GM15510 (cell line): Measurements from ENCODE around the gene TSHZ1.

Source experiments
- POLR2A ChIP-seq: IDR thresholded peaks from 3 replicates; pipeline ENCODE4 v1.6.1; 2011; ENCODE audit warnings: borderline replicate concordance; ENCODE audit not compliant: insufficient read length; ENCODE audit errors: extremely low read depth

The TSHZ1 gene

GRCh38 chr18:75213611-75214331 lies 3.2 kb downstream of the TSHZ1 start:
- TF ChIP-seq POLR2A: no peak

DNA sequence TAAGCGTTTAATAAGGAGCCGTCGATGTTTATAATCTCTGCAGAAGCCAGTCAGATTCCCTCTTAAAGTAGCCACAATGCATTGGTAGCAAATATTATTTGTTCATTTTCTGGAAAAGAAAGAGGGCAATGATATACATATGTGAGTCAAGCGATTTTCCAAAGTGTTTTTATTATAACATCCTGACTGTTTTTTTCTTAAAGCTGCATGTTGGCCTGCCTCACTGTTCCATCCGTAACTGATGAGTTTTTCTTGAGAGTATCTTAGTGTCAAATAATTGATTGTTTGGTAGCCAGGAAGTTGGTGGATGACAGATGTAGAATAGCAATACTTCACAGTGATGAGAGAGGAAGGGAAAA lies 3.7 kb downstream of the TSHZ1 start:
- TF ChIP-seq POLR2A: no peak

DNA sequence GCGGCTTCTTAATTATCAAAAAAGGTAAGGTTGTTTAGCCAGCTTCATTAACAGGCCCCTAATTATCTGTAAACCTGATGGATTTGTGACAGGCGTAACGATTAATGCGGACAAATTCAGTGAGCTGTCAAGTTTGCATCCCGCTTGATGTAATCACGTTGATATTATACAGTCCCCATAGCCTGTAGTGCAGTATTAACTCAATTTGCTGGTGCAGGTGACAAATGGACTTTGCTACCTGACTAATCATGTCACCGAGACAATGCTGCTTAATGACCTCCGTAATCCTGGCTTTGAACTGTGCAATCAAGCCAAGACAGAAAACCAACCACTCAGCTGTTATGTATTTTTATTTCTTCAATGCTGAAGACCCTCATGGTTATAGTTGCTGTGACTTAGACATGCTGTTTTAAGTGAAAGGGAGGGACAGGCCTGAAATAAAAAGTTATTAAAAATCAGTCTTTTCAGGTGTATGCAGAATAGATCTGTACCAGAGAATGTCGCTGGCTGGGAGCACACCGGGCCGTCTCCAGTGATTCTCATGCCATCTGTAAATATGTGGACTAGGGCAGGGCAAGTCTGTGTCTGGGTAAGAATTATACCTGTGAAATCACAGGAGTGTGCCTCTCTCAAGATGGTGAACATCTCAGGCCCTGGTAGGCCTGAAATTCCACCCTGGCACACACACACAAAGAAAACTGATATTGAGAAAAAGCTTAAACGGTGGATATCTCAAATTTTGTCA lies 4.3 kb downstream of the TSHZ1 start:
- TF ChIP-seq POLR2A: no peak

GRCh38 chr18:75215663-75216062 lies 5.1 kb downstream of the TSHZ1 start:
- no peak for TF ChIP-seq POLR2A

GRCh38 chr18:75216212-75216910 lies 5.8 kb downstream of the TSHZ1 start:
- no peak for TF ChIP-seq POLR2A

GRCh38 chr18:75216911-75217689 lies 6.5 kb downstream of the TSHZ1 start:
- TF ChIP-seq POLR2A: no peak

- TF ChIP-seq POLR2A: no peak
Measured at GRCh38 chr18:75218065-75218923, 7.7 kb downstream of the TSHZ1 start.

DNA sequence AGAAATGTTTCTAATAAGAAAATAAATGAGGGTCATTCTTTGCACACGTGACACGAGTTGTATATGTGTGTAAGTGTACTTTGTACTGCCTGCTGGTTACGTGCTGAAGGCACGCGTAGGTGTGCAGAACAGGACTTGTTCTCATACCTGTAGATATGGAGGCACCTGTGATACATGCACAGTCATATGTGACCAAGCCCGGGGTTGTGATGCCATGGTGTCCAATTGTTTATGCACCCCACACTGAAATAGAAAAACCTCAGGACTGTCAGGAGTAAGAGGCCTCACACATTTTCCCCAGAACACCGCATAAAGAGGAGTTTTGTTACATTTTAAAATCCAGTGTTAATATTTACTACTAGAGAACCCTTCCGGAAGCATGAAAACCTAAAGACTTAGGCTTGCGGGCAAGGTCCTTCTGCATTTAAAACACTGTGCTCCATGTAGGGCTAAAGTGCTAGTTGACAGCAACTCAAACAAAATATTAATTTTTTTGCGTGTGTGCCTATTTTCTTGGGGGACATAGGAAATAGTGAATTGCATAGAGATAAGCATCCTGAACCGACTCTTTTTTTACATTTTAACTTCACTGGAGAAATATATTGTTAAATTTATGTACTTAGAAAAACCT lies 9.3 kb downstream of the TSHZ1 start:
- no peak for TF ChIP-seq POLR2A

DNA sequence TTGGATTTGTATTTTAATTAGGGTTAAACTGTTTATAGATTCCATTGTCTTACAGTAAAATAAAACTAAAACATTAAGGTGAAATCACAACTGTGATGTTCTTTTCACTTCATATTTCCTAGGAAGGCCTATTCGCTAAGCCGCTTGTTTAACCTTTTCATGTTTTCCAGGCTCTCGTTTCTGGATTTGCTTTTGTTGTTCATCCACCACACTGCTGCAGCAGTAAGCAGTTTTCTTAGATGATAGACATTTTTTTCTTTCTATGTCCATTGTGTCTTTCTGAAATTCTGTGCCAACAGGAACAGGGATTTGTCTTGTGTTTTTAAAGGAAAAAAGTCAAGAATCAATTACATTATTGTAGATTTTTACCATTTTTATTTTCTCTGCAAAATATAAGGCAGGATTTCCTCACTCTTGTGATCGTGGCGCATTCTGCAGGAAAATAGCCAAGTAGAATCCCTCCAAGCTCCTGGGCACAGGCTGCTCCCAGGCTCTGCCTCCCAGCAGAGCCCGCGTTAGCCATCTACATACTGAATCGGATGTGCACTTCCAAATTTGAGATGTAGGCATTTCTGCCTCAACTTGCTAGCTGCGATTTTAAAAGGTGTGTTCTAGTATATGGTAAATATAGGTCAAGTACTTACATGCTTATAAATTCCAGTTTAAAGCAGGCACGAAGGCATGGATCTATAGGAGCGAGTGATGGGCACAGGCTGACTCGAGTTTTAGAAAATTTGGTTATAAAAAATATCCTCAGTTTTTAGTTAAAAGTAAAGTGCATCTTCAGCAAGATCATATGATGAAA lies 10.2 kb downstream of the TSHZ1 start:
- TF ChIP-seq POLR2A: no peak

DNA sequence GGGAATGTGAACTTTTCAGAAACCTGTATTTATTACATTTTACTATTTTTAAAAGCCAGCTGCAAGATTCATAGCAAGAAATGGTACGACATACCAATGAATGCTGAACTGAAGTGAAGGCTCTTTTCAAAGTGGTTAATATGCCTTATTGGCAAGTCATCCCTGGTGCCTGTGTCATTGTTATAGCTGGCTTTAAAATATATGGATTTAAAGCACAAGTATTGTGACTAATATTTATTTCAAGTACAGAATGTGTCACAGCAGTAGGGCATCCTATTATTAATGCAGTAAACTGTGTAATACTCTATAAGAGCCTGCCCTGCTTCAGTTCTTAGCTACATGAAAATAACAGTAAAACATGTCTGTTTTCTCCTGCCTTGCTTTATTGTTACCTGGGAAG lies 10.8 kb downstream of the TSHZ1 start:
- TF ChIP-seq POLR2A: no peak

DNA sequence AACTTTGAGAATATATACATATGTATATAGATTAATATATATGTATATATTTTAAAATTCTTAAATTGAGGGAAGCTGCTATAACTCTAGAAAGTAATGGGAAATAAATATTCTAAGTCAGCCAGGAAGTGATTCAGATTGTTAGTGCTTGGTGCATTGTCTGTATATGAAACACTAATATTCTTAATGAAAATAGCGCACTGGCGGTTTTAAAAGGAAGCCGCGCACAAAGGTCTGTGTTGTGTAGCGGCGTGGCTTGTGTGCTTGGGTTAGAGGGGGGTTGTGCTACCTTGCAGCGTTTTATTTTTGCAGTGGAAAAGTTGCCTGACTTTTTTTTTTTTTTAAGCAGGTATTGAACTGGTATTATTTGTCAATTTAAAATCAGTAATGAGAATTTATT lies 11.3 kb downstream of the TSHZ1 start:
- TF ChIP-seq POLR2A: no peak

- TF ChIP-seq POLR2A: no peak
Measured at GRCh38 chr18:75222407-75222806, 11.8 kb downstream of the TSHZ1 start.
